GM18907 (cell line): ENCODE data around the gene PDE9A.

Experiments used
- ATAC-seq: cut with Tn5 transposase; IDR thresholded peaks from one replicate; pipeline ENCODE4 v1.9.1; 2021; ENCODE audit warnings: mild to moderate bottlenecking, moderate library complexity; ENCODE audit not compliant: unreplicated experiment

Gene PDE9A

GRCh38 chr21:42670058-42670880 is 16.8 kb downstream of the PDE9A start:
- ATAC-seq, result no peak

- ATAC-seq, result no peak
Observed at GRCh38 chr21:42670884-42671283, 17.5 kb downstream of the PDE9A start.

GRCh38 chr21:42671778-42672593 is 18.6 kb downstream of the PDE9A start:
- ATAC-seq, result no peak

GRCh38 chr21:42672699-42673458 is 19.5 kb downstream of the PDE9A start:
- no peak for ATAC-seq

DNA sequence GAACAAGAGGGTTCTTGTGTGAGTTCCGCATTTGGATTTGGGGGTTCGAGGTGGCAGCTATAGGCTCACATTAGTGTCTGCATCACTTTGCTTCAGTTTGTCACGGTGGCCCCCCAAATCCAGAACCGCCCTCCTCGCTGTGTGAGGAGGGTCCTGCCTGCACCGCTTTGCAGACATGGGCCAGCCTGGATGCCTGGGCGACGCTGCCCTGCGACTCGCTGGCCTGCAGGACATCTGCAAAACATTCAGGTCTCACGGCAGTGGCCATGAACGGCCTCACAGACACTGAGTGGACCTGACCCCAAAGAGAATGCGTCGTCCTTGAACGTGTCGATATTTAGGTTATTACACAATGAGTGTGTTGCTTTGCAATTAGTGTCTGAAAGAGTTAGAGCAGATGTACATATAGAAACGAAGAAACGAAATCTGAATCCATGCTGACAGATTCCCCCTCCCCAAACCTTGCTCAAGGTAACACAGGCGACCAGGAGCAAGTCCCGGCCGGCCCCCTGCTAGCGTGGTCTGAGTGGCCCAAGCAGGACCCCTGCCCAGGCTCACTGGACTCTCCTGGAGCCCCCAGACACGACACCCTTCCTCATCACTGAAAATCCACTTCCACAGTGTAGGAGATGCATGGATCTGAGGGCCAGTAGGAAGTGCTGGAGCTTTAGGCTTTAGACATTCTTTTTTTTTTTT is 20.4 kb downstream of the PDE9A start:
- no peak for ATAC-seq

GRCh38 chr21:42674351-42674940 is 21.0 kb downstream of the PDE9A start:
- no peak for ATAC-seq

DNA sequence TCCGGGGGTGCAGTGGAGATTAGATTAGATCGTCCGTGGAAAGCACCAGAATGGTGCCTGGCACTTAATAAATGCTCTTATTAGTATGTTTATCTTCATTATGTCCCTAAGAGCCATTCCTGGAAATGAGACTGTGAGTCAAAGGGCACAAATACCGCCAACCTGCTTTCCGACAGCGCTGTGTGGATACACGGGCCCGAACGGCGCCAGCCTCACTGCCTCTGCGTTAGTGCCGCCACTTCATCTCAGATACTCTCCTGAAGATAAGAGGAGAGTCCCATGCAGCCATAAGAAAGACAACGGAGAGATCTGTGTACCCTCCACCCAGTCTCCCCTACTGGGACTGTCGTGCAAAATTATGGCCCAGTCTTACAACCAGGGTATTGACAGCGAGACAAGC is 22.0 kb downstream of the PDE9A start:
- no peak for ATAC-seq

DNA sequence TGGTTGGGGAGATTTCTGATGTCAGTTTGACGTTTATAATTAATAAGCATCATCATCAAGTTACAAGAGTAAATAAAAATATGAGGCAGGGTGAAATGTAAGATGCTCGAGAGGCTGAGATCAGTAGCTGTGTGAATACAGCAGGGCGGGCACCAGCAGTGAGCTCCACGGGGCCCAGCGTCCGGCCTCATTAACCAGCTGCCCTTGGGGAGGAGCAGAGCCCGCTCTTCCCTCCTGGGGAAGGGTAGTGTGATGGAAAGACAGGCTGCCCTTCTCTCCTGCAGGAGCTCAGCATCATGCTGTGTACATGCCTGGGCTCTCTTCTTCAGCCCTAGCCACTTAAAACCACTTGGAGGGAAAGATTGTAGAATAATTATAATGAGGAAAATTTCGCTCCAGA is 23.4 kb downstream of the PDE9A start:
- no peak for ATAC-seq

DNA sequence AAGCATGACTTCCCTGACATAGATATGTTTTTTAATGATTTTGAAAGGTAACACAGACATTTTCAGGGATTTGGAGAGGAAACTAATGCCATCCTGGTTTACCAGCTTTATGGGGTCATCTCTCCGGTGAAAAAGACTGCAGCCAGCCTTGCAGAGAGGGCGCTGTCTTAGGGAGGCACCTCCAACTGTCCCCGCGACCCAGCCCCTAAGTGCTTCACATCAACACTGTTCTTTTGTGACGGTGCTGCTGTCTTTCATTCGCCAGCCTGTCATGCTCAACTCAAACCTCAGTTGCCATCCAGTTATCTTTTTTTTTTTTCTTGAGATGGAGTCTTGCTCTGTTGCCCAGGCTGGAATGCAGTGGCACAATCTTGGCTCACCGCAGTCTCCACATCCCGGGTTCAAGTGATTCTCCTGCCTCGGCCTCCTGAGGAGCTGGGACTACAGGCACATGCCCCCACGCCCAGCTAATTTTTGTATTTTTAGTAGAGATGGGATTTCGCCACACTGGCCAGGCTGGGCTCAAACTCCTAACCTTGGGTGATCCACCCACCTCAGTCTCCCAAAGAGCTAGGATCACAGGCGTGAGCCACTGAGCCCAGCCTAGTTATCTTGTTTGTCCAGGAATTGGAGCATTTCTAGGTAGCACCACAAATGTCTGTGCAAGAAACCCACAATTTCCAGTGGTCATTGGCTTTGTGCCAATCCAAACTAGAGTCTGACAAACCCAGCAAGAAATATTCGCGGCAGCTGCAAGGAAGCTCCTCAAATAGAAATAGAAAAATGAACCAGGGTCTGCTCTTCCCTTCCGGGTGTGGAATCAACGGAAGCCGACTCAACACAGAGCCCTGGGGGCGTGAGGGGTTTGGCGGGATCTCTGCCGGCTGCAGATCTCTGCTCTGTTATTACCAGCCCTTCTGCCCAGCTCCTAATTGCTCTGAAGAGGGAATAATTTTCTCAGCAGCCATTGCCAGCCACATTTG is 24.2 kb downstream of the PDE9A start:
- no peak for ATAC-seq

DNA sequence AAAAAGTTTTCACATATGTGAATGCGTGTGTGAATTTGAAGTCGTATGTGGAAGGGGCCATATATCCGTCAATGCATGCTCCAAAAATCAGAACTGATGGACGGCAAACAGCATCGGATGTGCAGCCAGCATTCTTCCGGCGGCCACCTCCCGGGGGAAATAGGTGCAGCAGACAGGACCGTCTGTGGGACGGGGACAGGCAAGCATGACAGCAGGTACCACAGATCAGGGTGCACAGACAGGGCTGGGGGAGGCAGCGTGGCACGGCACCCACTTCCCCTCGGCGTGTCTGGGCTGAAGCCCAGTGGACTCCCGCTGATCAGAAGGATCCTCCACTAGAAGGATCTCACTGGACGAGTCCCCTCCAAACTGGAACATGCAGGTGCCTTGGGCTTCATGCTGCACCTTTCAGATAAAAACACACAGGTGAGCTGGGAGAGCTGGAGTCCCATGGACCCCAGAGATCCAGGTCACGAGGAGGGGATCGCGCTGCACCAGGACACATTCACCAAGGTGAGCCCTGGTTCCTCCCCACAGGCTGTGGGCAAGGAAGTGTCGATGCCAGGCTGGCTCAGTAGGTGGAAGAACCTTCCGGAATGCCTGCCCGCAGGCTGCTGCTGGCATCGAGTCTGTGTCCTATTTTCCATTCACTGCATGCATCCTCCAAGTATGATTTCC is 25.3 kb downstream of the PDE9A start:
- no peak for ATAC-seq

DNA sequence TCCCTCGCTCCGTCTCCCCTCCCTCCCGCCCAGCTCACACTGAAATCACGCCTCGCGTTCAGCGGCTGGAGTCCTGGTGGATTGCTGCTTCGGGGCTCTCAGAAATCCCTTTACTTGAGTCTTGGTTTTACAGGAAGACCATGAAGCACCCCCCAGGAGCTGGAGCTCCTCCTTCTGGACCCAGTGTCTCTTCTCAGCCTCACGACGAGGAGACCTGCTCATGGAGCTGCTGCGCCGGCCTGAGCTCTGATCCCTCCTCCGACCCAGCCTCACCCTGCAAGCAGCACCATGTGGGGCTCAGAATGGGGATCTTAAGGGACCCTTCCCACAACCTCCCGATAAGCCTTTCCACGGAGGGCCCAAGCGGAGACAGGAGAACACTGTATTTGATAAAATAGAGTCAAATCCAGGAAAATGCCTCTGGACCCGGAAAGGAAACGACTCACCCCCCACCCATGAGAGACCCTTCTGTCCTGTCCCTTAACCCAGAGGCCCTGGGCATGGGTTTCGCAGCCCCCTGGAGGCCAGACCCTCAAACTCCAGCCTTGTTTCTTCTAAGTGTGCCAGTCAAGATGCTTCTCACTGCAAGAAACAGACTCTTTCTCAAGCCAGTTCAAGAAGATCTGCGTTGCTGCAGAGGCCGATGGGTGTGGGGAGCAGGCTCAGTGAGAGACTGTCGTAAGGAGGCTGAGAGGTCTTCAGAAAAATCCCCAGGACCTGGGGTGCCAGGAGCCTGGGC is 26.1 kb downstream of the PDE9A start:
- ATAC-seq, result no peak

GRCh38 chr21:42680058-42680330 is 26.6 kb downstream of the PDE9A start:
- ATAC-seq, result no peak

DNA sequence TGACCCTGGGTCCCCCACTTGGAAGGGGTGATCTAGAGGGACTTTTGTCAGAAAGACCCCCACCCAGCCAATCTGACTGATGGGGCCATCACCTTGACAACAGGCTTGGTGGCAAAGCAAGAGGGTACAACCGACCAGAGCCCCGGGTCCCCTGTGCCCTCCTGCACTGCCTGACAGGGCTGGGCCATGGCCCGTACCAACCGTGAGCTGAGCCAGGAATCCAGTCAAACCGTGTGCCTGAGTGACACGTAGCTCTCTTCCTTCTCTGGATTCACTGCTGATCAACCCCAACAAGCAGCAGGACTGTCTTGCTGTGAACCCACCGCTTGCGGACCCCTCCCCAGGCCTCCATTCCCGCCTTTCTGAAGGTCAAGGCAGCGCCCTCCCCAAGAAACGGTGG is 27.0 kb downstream of the PDE9A start:
- ATAC-seq, result no peak

DNA sequence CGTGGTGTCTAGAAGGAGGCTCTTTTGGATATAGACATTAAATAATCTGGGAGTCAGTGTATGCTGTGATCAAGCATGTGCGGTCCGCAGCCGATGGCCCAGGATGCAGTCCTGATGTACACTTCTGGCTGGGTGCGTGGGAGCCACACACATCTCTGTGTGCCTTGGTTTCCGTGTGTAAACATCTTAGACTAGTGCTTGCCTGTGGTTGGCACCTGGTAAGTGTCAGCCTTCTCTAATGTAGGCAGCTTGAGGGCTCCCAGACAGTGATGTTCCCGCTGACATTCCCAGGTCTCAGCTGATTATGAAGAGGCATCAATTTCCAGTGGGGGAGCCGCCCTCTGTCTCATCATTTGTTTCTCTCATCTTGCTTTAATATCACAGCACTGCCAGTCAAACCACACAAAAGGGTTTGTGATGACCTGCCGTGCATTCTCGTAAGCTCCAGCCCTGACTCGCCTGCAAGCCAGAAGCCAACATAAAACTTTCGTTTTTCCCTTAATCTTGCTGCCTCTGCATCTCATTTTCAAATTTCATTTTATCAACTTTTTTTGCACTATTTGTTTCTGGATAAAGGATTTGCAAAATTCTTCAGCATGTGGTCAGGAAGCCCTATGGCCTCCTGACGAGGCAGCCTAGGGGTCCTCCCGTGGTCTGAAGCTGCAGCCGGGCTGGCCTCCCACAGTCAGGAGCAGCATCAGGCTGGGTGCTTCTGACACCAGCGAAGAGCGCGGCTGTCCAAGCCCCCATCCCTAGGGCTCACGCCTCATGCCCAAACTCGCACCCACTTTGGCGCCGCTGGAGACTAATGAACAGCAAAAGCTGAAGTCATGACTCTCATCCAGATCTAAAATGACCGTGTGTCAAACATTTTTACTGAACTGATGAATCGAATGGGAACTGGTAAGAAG is 28.1 kb downstream of the PDE9A start:
- ATAC-seq, result no peak

- ATAC-seq, result no peak
Observed at GRCh38 chr21:42682661-42683210, 29.3 kb downstream of the PDE9A start.

GRCh38 chr21:42683371-42684108 is 30.1 kb downstream of the PDE9A start:
- ATAC-seq, result no peak
